ENCODE results near the gene ABLIM3. TPM values are rescaled to one million over a fixed set of nuclear protein-coding genes. Genes with fewer than 3 reads are reported as not detected.
A peak's percentile ranks its signal among the peaks of the same experiment; 100 is the strongest.

The ABLIM3 gene
- total RNA-seq: 33.2 TPM
- 100 to 1,000 TPM in 6 of 8 donors, 10 to 100 TPM in 2; 71.5 to 131 (median 115) TPM for polyA plus RNA-seq (ENCODE audit: insufficient read depth in 1 of 8, insufficient read length in 8 of 8, low replicate concordance in 1 of 8)
- long read RNA-seq, donor 1, partial matches to known transcripts: 10 of 10 reads
- long read RNA-seq, donor 1, other reads (novel, unspliced or antisense): 0 of 10 reads
- long read RNA-seq, donor 2: 0 reads
- long read RNA-seq, donor 3, partial matches to known transcripts: 0 of 1 reads
- long read RNA-seq, donor 3, other reads (novel, unspliced or antisense): 0 of 1 reads
- long read RNA-seq, donor 4, partial matches to known transcripts: 8 of 9 reads
- long read RNA-seq, donor 4, other reads (novel, unspliced or antisense): 0 of 9 reads
- long read RNA-seq, donor 5, partial matches to known transcripts: 0 of 3 reads
- long read RNA-seq, donor 5, other reads (novel, unspliced or antisense): 0 of 3 reads
- long read RNA-seq, donor 6, partial matches to known transcripts: 5 of 7 reads
- long read RNA-seq, donor 6, other reads (novel, unspliced or antisense): 0 of 7 reads
- long read RNA-seq, donor 7, partial matches to known transcripts: 27 of 27 reads
- long read RNA-seq, donor 7, other reads (novel, unspliced or antisense): 0 of 27 reads
- long read RNA-seq, donor 8: 0 reads
- long read RNA-seq, donor 9, partial matches to known transcripts: 23 of 26 reads
- long read RNA-seq, donor 9, other reads (novel, unspliced or antisense): 0 of 26 reads
- long read RNA-seq, donor 10, partial matches to known transcripts: 0 of 1 reads
- long read RNA-seq, donor 10, other reads (novel, unspliced or antisense): 0 of 1 reads
- long read RNA-seq, donor 11: 0 reads

- DNase-seq: peak; percentile 65
- 5% methylated on average over 36 of the region's 54 CpGs for whole genome bisulfite sequencing (ENCODE audit: insufficient coverage)
- Histone ChIP-seq H3K27me3 (ENCODE audit: control insufficient read depth, insufficient read depth, low read length) (peaks cover 16% of the 10 kb centered on the region), H3K4me1 (ENCODE audit: control insufficient read depth, insufficient read depth, low read length) (peaks cover 22% of the 10 kb centered on the region), H3K4me3 (ENCODE audit: low read length) (peak within 1 kb of the TSS; percentile 76), H3K9me3 (replicated peaks; ENCODE audit: control insufficient read depth, low read depth, low read length) (no peaks in the 10 kb centered on the region), H3K36me3 (ENCODE audit: control insufficient read depth, insufficient read depth, low read length) (no peaks in the 10 kb centered on the region), H3K27ac (ENCODE audit: low read length) (peak within 1 kb of the TSS; percentile 85)
These were observed at the start of gene ABLIM3 for GRCh38 chr5:149141224-149141956. TSS of gene ABLIM3 (plus strand) at chr5:149141493. CDS start at chr5:149142096, 603 bp downstream.

- peaks cover 10% of the 10 kb centered on the region for H3K9me3 ChIP-seq (replicated peaks; ENCODE audit: control insufficient read depth, low read depth, low read length)
- DNase-seq: no peak
- H3K4me3 ChIP-seq (ENCODE audit: low read length): no peak overlapping the region
- no peaks in the 10 kb centered on the region for H3K27me3 ChIP-seq (ENCODE audit: control insufficient read depth, insufficient read depth, low read length)
- no peaks in the 10 kb centered on the region for H3K36me3 ChIP-seq (ENCODE audit: control insufficient read depth, insufficient read depth, low read length)
- H3K27ac ChIP-seq (ENCODE audit: low read length): no peak overlapping the region
- WGBS (ENCODE audit: insufficient coverage): 83% methylated on average over 2 of the region's 2 CpGs
- no peaks in the 10 kb centered on the region for H3K4me1 ChIP-seq (ENCODE audit: control insufficient read depth, insufficient read depth, low read length)
These were observed 47.7 kb upstream of the ABLIM3 start for GRCh38 chr5:149093625-149094024.

GRCh38 chr5:149094996-149095395, 46.3 kb upstream of the ABLIM3 start:
- WGBS (ENCODE audit: insufficient coverage): 90% methylated on average over 2 of the region's 2 CpGs
- H3K9me3 ChIP-seq (replicated peaks; ENCODE audit: control insufficient read depth, low read depth, low read length): peaks cover 16% of the 10 kb centered on the region

GRCh38 chr5:149099920-149100319, 41.4 kb upstream of the ABLIM3 start:
- H3K27me3 ChIP-seq (ENCODE audit: control insufficient read depth, insufficient read depth, low read length): no peaks in the 10 kb centered on the region
- peaks cover 20% of the 10 kb centered on the region for H3K9me3 ChIP-seq (replicated peaks; ENCODE audit: control insufficient read depth, low read depth, low read length)
- H3K4me1 ChIP-seq (ENCODE audit: control insufficient read depth, insufficient read depth, low read length): no peaks in the 10 kb centered on the region
- no peak for DNase-seq
- no peaks in the 10 kb centered on the region for H3K36me3 ChIP-seq (ENCODE audit: control insufficient read depth, insufficient read depth, low read length)
- H3K27ac ChIP-seq (ENCODE audit: low read length): no peak overlapping the region
- H3K4me3 ChIP-seq (ENCODE audit: low read length): no peak overlapping the region

More at GRCh38 chr5:149094996-149095395, 46.3 kb upstream of the ABLIM3 start:
- no peak for DNase-seq
- Histone ChIP-seq H3K4me1 (ENCODE audit: control insufficient read depth, insufficient read depth, low read length) (no peaks in the 10 kb centered on the region), H3K27me3 (ENCODE audit: control insufficient read depth, insufficient read depth, low read length) (no peaks in the 10 kb centered on the region), H3K4me3 (ENCODE audit: low read length) (no peak overlapping the region), H3K36me3 (ENCODE audit: control insufficient read depth, insufficient read depth, low read length) (no peaks in the 10 kb centered on the region), H3K27ac (ENCODE audit: low read length) (no peak overlapping the region)

- Histone ChIP-seq H3K27ac (ENCODE audit: low read length) (no peak overlapping the region), H3K36me3 (ENCODE audit: control insufficient read depth, insufficient read depth, low read length) (no peaks in the 10 kb centered on the region), H3K4me1 (ENCODE audit: control insufficient read depth, insufficient read depth, low read length) (no peaks in the 10 kb centered on the region), H3K4me3 (ENCODE audit: low read length) (no peak overlapping the region), H3K9me3 (replicated peaks; ENCODE audit: control insufficient read depth, low read depth, low read length) (peaks cover 20% of the 10 kb centered on the region), H3K27me3 (ENCODE audit: control insufficient read depth, insufficient read depth, low read length) (no peaks in the 10 kb centered on the region)
- DNase-seq: no peak
These were observed 41.0 kb upstream of the ABLIM3 start for GRCh38 chr5:149100331-149100730.

- Histone ChIP-seq H3K36me3 (ENCODE audit: control insufficient read depth, insufficient read depth, low read length) (no peaks in the 10 kb centered on the region), H3K27me3 (ENCODE audit: control insufficient read depth, insufficient read depth, low read length) (no peaks in the 10 kb centered on the region), H3K4me1 (ENCODE audit: control insufficient read depth, insufficient read depth, low read length) (no peaks in the 10 kb centered on the region), H3K4me3 (ENCODE audit: low read length) (no peak overlapping the region), H3K9me3 (replicated peaks; ENCODE audit: control insufficient read depth, low read depth, low read length) (no peaks in the 10 kb centered on the region), H3K27ac (ENCODE audit: low read length) (no peak overlapping the region)
- no peak for DNase-seq
- no CpG with 5 or more reads among the region's 2 CpGs for WGBS (ENCODE audit: insufficient coverage)
These were observed 32.5 kb upstream of the ABLIM3 start for GRCh38 chr5:149108651-149109280.

- Histone ChIP-seq H3K27ac (ENCODE audit: low read length) (no peak overlapping the region), H3K4me3 (ENCODE audit: low read length) (no peak overlapping the region), H3K36me3 (ENCODE audit: control insufficient read depth, insufficient read depth, low read length) (no peaks in the 10 kb centered on the region), H3K4me1 (ENCODE audit: control insufficient read depth, insufficient read depth, low read length) (no peaks in the 10 kb centered on the region), H3K9me3 (replicated peaks; ENCODE audit: control insufficient read depth, low read depth, low read length) (no peaks in the 10 kb centered on the region), H3K27me3 (ENCODE audit: control insufficient read depth, insufficient read depth, low read length) (no peaks in the 10 kb centered on the region)
- DNase-seq: no peak
- no CpG with 5 or more reads among the region's 4 CpGs for WGBS (ENCODE audit: insufficient coverage)
These were observed 30.9 kb upstream of the ABLIM3 start for GRCh38 chr5:149110406-149110805.

- DNase-seq: no peak
- Histone ChIP-seq H3K36me3 (ENCODE audit: control insufficient read depth, insufficient read depth, low read length) (no peaks in the 10 kb centered on the region), H3K4me3 (ENCODE audit: low read length) (no peak overlapping the region), H3K27me3 (ENCODE audit: control insufficient read depth, insufficient read depth, low read length) (no peaks in the 10 kb centered on the region), H3K4me1 (ENCODE audit: control insufficient read depth, insufficient read depth, low read length) (no peaks in the 10 kb centered on the region), H3K27ac (ENCODE audit: low read length) (no peak overlapping the region), H3K9me3 (replicated peaks; ENCODE audit: control insufficient read depth, low read depth, low read length) (no peaks in the 10 kb centered on the region)
- WGBS (ENCODE audit: insufficient coverage): no CpG with 5 or more reads among the region's 2 CpGs
These were observed 27.6 kb upstream of the ABLIM3 start for GRCh38 chr5:149113669-149114068.

GRCh38 chr5:149114403-149115312, 26.6 kb upstream of the ABLIM3 start:
- no peak overlapping the region for H3K27ac ChIP-seq (ENCODE audit: low read length)
- DNase-seq: peak; percentile 81
- WGBS (ENCODE audit: insufficient coverage): 36% methylated on average over 2 of the region's 7 CpGs
- H3K27me3 ChIP-seq (ENCODE audit: control insufficient read depth, insufficient read depth, low read length): no peaks in the 10 kb centered on the region
- H3K4me3 ChIP-seq (ENCODE audit: low read length): no peak overlapping the region
- H3K36me3 ChIP-seq (ENCODE audit: control insufficient read depth, insufficient read depth, low read length): no peaks in the 10 kb centered on the region
- H3K9me3 ChIP-seq (replicated peaks; ENCODE audit: control insufficient read depth, low read depth, low read length): no peaks in the 10 kb centered on the region
- H3K4me1 ChIP-seq (ENCODE audit: control insufficient read depth, insufficient read depth, low read length): no peaks in the 10 kb centered on the region
